Measurements from ENCODE around the gene RPL35A. TPM values are rescaled to one million over a fixed set of nuclear protein-coding genes. Genes with fewer than 3 reads are reported as not detected.
A peak's percentile ranks its signal among the peaks of the same experiment; 100 is the strongest.

Gene RPL35A
- total and polyA plus RNA-seq, 2 of the 8 experiments (the other 6 are each of a cell fraction or from before 2014, with no cell fraction given), result 695 to 1,393 TPM

DNA sequence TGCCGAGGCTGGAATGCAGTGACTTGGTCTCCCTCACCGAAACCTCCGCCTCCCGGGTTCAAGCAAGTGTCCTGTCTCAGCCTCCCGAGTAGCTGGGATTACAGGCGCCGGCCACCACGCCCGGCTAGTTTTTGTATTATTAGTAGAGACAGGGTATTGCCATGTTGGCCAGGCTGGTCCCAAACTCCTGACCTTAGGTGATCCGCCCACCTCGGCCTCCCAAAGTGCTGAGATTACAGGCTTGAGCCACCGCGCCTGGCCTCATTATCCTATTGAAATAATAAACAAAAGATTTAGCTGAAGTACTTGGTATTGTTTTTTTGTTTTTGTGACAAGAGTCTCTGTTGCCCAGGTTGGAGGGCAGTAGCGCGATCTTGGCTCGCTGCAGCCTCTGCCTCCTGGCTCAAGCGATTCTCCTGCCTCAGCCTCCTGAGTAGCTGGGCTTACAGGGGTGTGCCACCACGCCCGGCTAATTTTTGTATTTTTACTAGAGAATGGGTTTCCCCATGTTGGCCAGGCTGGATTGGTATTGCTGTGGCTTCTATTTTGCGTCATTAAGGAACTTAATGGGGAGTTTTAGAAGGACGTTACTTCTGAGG lies 1.5 kb downstream of the RPL35A start:
- no peak for FAIRE-seq
- TF ChIP-seq CBX5 (IDR thresholded peaks at IDR 0.05; ENCODE audit: low read depth, low read length) (no peak), PHF8 (conservative IDR thresholded peaks at IDR 0.05; ENCODE audit: low read depth, low read length) (no peak), GABPA (IDR thresholded peaks at IDR 0.05; ENCODE audit: borderline replicate concordance, insufficient read depth, low read length) (no peak), RFX5 (IDR thresholded peaks at IDR 0.05; ENCODE audit: borderline replicate concordance, low read depth, low read length) (no peak), RXRA (IDR thresholded peaks at IDR 0.05; ENCODE audit: insufficient read depth, low read depth, low read length) (no peak), NRF1 (IDR thresholded peaks at IDR 0.05; ENCODE audit: low read depth, low read length) (no peak), SIRT6 (IDR thresholded peaks at IDR 0.05; ENCODE audit: low read length) (no peak)
- TF ChIP-seq, protein P1, sequence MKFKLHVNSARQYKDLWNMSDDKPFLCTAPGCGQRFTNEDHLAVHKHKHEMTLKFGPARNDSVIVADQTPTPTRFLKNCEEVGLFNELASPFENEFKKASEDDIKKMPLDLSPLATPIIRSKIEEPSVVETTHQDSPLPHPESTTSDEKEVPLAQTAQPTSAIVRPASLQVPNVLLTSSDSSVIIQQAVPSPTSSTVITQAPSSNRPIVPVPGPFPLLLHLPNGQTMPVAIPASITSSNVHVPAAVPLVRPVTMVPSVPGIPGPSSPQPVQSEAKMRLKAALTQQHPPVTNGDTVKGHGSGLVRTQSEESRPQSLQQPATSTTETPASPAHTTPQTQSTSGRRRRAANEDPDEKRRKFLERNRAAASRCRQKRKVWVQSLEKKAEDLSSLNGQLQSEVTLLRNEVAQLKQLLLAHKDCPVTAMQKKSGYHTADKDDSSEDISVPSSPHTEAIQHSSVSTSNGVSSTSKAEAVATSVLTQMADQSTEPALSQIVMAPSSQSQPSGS (IDR thresholded peaks at IDR 0.05; ENCODE audit: low read length), result no peak
- TF ChIP-seq, protein P2, sequence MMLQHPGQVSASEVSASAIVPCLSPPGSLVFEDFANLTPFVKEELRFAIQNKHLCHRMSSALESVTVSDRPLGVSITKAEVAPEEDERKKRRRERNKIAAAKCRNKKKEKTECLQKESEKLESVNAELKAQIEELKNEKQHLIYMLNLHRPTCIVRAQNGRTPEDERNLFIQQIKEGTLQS (IDR thresholded peaks at IDR 0.05; ENCODE audit: insufficient read depth, low read depth, low read length), result no peak

More for the DNA sequence above, 1.5 kb downstream of the RPL35A start:
- Histone ChIP-seq H3K4me3 (ENCODE audit: extremely low read depth in 1 of 4, insufficient read depth in 2 of 4, low read depth in 3 of 4, low read length in 4 of 4) (peak overlapping the region; percentile 95 to 100 (median 98)), H3K14ac (ENCODE audit: insufficient read length) (no peak overlapping the region), H3K36me3 (ENCODE audit: control insufficient read depth in 2 of 4, insufficient read depth in 4 of 4, low read length in 3 of 4) (peaks cover 29 to 57% (median 48%) of the 10 kb centered on the region in 4 experiments), H4K20me1 (replicated peaks in 1 of 2; ENCODE audit: control insufficient read depth in 1 of 2, insufficient read depth in 2 of 2, low read length in 2 of 2) (peaks cover 4 to 11% of the 10 kb centered on the region in 2 experiments), H3K18ac (ENCODE audit: extremely low read depth, low read length) (no peak overlapping the region), H3K9ac (replicated peaks in 1 of 4; ENCODE audit: extremely low read depth in 1 of 4, low read depth in 3 of 4, low read length in 3 of 4) (peak overlapping the region; percentile 98 to 100 (median 100)), H4K91ac (replicated peaks; ENCODE audit: insufficient read length, low read length) (no peak overlapping the region), H3K27me3 (replicated peaks in 1 of 4; ENCODE audit: control insufficient read depth in 3 of 4, extremely low read depth in 1 of 4, insufficient read depth in 3 of 4, low read length in 3 of 4) (no peaks in the 10 kb centered on the region), H2BK12ac (ENCODE audit: low read depth, low read length) (no peak overlapping the region), H2BK5ac (ENCODE audit: low read depth, low read length) (no peak overlapping the region), H2BK15ac (ENCODE audit: low read length) (no peak overlapping the region), H3K79me2 (ENCODE audit: control insufficient read depth in 1 of 2, insufficient read depth in 2 of 2, low read length in 2 of 2) (peaks cover 7 to 38% of the 10 kb centered on the region in 2 experiments), H2BK120ac (replicated peaks; ENCODE audit: low read depth, low read length) (no peak overlapping the region), H4K8ac (ENCODE audit: extremely low read depth, insufficient read depth, low read length) (no peak overlapping the region), H3K4me2 (ENCODE audit: insufficient read depth in 1 of 2, low read depth in 2 of 2, low read length in 2 of 2) (peak overlapping the region; percentile 58 to 77), H2AK5ac (ENCODE audit: low read depth, low read length) (no peak overlapping the region), H3K23me2 (ENCODE audit: low read depth, low read length) (no peaks in the 10 kb centered on the region; the same call in 1 of the 2 replicates), H3K79me1 (ENCODE audit: low read depth, low read length) (no peaks in the 10 kb centered on the region), H3K23ac (ENCODE audit: insufficient read length) (no peak overlapping the region), H3K27ac (ENCODE audit: low read depth, low read length) (0 out of 2 replicates have a peak overlapping the region, but pooled peaks have one; percentile 96), H4K5ac (ENCODE audit: insufficient read length, low read depth, low read length) (no peak overlapping the region), H3K9me3 (ENCODE audit: insufficient read depth in 2 of 2, low read depth in 1 of 2, low read length in 1 of 2) (no peaks in the 10 kb centered on the region), H3K4ac (replicated peaks; ENCODE audit: insufficient read length, low read depth, low read length) (no peak overlapping the region), H3K4me1 (replicated peaks in 1 of 4; ENCODE audit: control insufficient read depth in 3 of 4, insufficient read depth in 4 of 4, low read length in 3 of 4) (peaks cover 0 to 8% (median 4%) of the 10 kb centered on the region in 4 experiments; a peak in 5 of 7 replicates), H2BK20ac (ENCODE audit: low read length) (no peak overlapping the region), H2AFZ (ENCODE audit: low read length) (no peak overlapping the region), H3K56ac (replicated peaks; ENCODE audit: insufficient read length, low read depth, low read length) (no peak overlapping the region)
- 92% methylated on average over 21 of the region's 21 CpGs; no CpG with 5 or more reads in 1 of the 2 experiments for WGBS, 2 experiments (ENCODE audit: extremely low coverage in 1 of 2, insufficient coverage in 1 of 2, insufficient read length in 1 of 2, insufficient replicate concordance in 2 of 2, low coverage in 1 of 2, low lambda C conversion rate in 2 of 2, missing lambda C conversion rate in 1 of 2)
- CTCF ChIA-PET (ENCODE audit: partially characterized antibody), result interaction anchor here (1.0 to 2.0 kb wide), 2 partner anchors 9 to 129 kb away, joined by 3 to 5 read pairs; no protein-coding TSS in a partner anchor
- no peak for DNase-seq (ENCODE audit: low read depth in 1 of 2, low spot score in 2 of 2)
- POLR2A ChIA-PET (ENCODE audit: partially characterized antibody), result interaction anchor here (0.7 to 5.3 kb wide), 20 partner anchors 9 to 139 kb away, joined by 3 to 69 read pairs (median 5); partner anchors contain the start of gene LMLN
